Endothelial cell of umbilical vein (primary cell): ENCODE results near the gene ZBTB48.
A peak's percentile ranks its signal among the peaks of the same experiment; 100 is the strongest.

Experiments used
- EZH2 ChIP-seq: IDR thresholded peaks from 2 replicates; pipeline ENCODE4 v1.6.1; 2012; ENCODE audit warnings: borderline replicate concordance, low read depth, mild to moderate bottlenecking, moderate library complexity, low read length, inconsistent platforms; ENCODE audit not compliant: severe bottlenecking
- JUN ChIP-seq: IDR thresholded peaks from 2 replicates; pipeline ENCODE4 v1.6.1; 2011; ENCODE audit warnings: borderline replicate concordance, low read depth; ENCODE audit not compliant: insufficient read length, insufficient read depth
- MYC ChIP-seq: IDR thresholded peaks from one replicate; pipeline ENCODE4 v1.6.1; 2011; ENCODE audit warnings: mild to moderate bottlenecking, low read depth, low read length
- POLR2A ChIP-seq: IDR thresholded peaks from 2 replicates; pipeline ENCODE4 v1.6.1; 2012; ENCODE audit warnings: low read depth, mild to moderate bottlenecking, control low read depth, low read length
- POLR2AphosphoS5 ChIP-seq: IDR thresholded peaks from 2 replicates; pipeline ENCODE4 v1.6.1; 2012; ENCODE audit warnings: low read depth, mild to moderate bottlenecking, control low read depth, low read length, moderate library complexity; ENCODE audit not compliant: insufficient read depth
- TF ChIP-seq, protein P1 (sequence below), 2 donors: IDR thresholded peaks; 1 replicate in 1 of 2; 2 replicates in 1 of 2; pipeline ENCODE4 v1.5.1; 2011; ENCODE audit warnings: low read length in 2 of 2, mild to moderate bottlenecking in 2 of 2, moderate library complexity in 2 of 2, control low read depth in 1 of 2, inconsistent platforms in 1 of 2, low read depth in 1 of 2; ENCODE audit not compliant: insufficient read depth in 1 of 2; ENCODE audit errors: extremely low read depth in 1 of 2
- TF ChIP-seq, protein P2 (sequence below): IDR thresholded peaks from 2 replicates; pipeline ENCODE4 v1.6.1; 2011; ENCODE audit not compliant: insufficient read depth, insufficient read length

DNA sequence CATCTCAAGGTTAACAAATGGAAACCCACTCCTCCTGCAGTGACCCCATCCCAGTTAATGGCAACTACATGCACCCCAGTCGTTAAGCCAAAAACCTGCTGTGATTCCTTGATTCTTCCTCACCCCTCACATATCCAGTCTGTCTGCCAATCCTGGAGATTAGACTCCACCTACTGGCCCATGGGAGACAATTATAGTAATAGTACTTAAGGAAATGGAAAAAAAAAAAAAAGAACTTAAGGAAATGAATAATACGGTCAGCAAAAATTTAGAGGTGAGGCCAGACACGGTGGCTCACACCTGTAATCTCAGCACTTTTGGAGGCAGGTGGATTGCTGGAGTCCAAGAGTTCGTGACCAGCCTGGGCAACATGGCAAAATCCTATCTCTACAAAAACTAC is 32.5 kb upstream of the ZBTB48 start:
- no peak for TF ChIP-seq POLR2AphosphoS5
- TF ChIP-seq POLR2A: no peak
- TF ChIP-seq, protein P1, sequence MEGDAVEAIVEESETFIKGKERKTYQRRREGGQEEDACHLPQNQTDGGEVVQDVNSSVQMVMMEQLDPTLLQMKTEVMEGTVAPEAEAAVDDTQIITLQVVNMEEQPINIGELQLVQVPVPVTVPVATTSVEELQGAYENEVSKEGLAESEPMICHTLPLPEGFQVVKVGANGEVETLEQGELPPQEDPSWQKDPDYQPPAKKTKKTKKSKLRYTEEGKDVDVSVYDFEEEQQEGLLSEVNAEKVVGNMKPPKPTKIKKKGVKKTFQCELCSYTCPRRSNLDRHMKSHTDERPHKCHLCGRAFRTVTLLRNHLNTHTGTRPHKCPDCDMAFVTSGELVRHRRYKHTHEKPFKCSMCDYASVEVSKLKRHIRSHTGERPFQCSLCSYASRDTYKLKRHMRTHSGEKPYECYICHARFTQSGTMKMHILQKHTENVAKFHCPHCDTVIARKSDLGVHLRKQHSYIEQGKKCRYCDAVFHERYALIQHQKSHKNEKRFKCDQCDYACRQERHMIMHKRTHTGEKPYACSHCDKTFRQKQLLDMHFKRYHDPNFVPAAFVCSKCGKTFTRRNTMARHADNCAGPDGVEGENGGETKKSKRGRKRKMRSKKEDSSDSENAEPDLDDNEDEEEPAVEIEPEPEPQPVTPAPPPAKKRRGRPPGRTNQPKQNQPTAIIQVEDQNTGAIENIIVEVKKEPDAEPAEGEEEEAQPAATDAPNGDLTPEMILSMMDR (IDR thresholded peaks at IDR 0.05; ENCODE audit: extremely low read depth in 1 of 2, insufficient read depth in 1 of 2, low read depth in 1 of 2, low read length in 2 of 2): peak; percentile 15 to 20
- TF ChIP-seq, protein P2, sequence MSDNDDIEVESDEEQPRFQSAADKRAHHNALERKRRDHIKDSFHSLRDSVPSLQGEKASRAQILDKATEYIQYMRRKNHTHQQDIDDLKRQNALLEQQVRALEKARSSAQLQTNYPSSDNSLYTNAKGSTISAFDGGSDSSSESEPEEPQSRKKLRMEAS: no peak
- TF ChIP-seq EZH2: no peak
- TF ChIP-seq MYC: no peak
- no peak for TF ChIP-seq JUN
